HepG2 (cell line): Measurements from ENCODE around the gene KIAA1191. TPM values are rescaled to one million over a fixed set of nuclear protein-coding genes. Genes with fewer than 3 reads are reported as not detected.

Source experiments
- AHR ChIP-seq: IDR thresholded peaks from 2 replicates; pipeline ENCODE4 v1.6.1; 2018; ENCODE audit warnings: missing genetic modification reagents, missing compliant biosample characterization
- AKAP8 ChIP-seq: sonication (generic); formaldehyde crosslinking; IDR thresholded peaks from 2 replicates; pipeline ENCODE4 v1.5.1; 2020; ENCODE audit warnings: mild to moderate bottlenecking, missing genetic modification reagents
- ASH2L ChIP-seq: fragments of 300-600, 200-600 bp; sonication (generic); IDR thresholded peaks from 2 replicates; pipeline ENCODE4 v1.7.0; 2017; ENCODE audit warnings: low read depth, mild to moderate bottlenecking, moderate library complexity, mixed read lengths, low read length; ENCODE audit not compliant: insufficient read length
- FOXK2 ChIP-seq: fragments of 450-650 bp; IDR thresholded peaks from 2 replicates; pipeline ENCODE4 v1.6.1; 2016
- GATAD2A ChIP-seq: IDR thresholded peaks from 2 replicates; pipeline ENCODE4 v1.6.1; 2016
- HOXA9 ChIP-seq: sonication (generic); formaldehyde crosslinking; IDR thresholded peaks from 2 replicates; pipeline ENCODE4 v1.8.1; 2022; ENCODE audit warnings: missing genetic modification reagents, mild to moderate bottlenecking, moderate library complexity, borderline replicate concordance
- KLF13 ChIP-seq: sonication (generic); formaldehyde crosslinking; IDR thresholded peaks from 2 replicates; pipeline ENCODE4 v1.4.0; 2020; ENCODE audit warnings: mild to moderate bottlenecking, missing genetic modification reagents
- MIXL1 ChIP-seq: IDR thresholded peaks from 2 replicates; pipeline ENCODE4 v1.6.1; 2016
- NFYB ChIP-seq: sonication (generic); formaldehyde crosslinking; IDR thresholded peaks from 2 replicates; pipeline ENCODE4 v1.4.0; 2020; ENCODE audit warnings: missing genetic modification reagents
- RXRB ChIP-seq: IDR thresholded peaks from 2 replicates; pipeline ENCODE4 v1.6.1; 2016; ENCODE audit warnings: borderline replicate concordance, missing genetic modification reagents, missing compliant biosample characterization
- SIN3B ChIP-seq: fragments of 150-350 bp; IDR thresholded peaks from 2 replicates; pipeline ENCODE4 v1.6.1; 2014; ENCODE audit warnings: low read length
- TAF15 ChIP-seq: fragments of 200-400 bp; formaldehyde crosslinking; IDR thresholded peaks from one replicate; pipeline ENCODE4 v1.6.1; 2018; ENCODE audit warnings: mild to moderate bottlenecking, low read depth, low read length; ENCODE audit not compliant: poor library complexity, severe bottlenecking
- TCF7 ChIP-seq: sonication (generic); IDR thresholded peaks from 2 replicates; pipeline ENCODE4 v1.6.1; 2016; ENCODE audit warnings: antibody characterized with exemption, low read depth
- ZC3H13 ChIP-seq: sonication (generic); formaldehyde crosslinking; IDR thresholded peaks from 2 replicates; pipeline ENCODE4 v1.8.1; 2023; ENCODE audit warnings: mild to moderate bottlenecking, missing genetic modification reagents, moderate library complexity
- ZKSCAN5 ChIP-seq: sonication (generic); formaldehyde crosslinking; IDR thresholded peaks from 2 replicates; pipeline ENCODE4 v1.5.1; 2020; ENCODE audit warnings: mild to moderate bottlenecking, missing genetic modification reagents
- ZNF713 ChIP-seq: sonication (generic); formaldehyde crosslinking; IDR thresholded peaks from 2 replicates; pipeline ENCODE4 v1.4.0; 2020; ENCODE audit warnings: mild to moderate bottlenecking, missing genetic modification reagents
- ZNF780A ChIP-seq: sonication (generic); formaldehyde crosslinking; IDR thresholded peaks from 2 replicates; pipeline ENCODE4 v1.8.0; 2022; ENCODE audit warnings: mild to moderate bottlenecking, missing genetic modification reagents, moderate library complexity
- polyA plus RNA-seq, 8 experiments: library from polyadenylated mRNA; depleted of rRNA in 3 of 8; stranded (reverse) in 7 of 8; unstranded in 1 of 8; fragments of >200 nt; fragmentation: Illumina TruSeq in 4 of 8; extraction: Trizol in 4 of 8; gene quantifications; 2 replicates each; pipeline versions ENCODE4 v1.2.1 to v1.2.3, GENCODE V29; 2011 to 2016; ENCODE audit warnings: low read depth in 4 of 8, missing spikeins in 1 of 8, mixed read lengths in 1 of 8; ENCODE audit not compliant: insufficient read depth in 1 of 8
- total RNA-seq, 5 experiments: library from RNA; depleted of rRNA; stranded (reverse); fragments of >200 nt; fragmentation: Illumina TruSeq; extraction: Trizol; gene quantifications; 2 replicates each; pipeline ENCODE4 v1.2.3, GENCODE V29; 2016; ENCODE audit warnings: low read depth in 1 of 5
- TF ChIP-seq, protein P1 (sequence below): sonication (generic); formaldehyde crosslinking; IDR thresholded peaks from 2 replicates; pipeline ENCODE4 v1.5.0; 2020; ENCODE audit warnings: mild to moderate bottlenecking, low read depth, missing genetic modification reagents, borderline replicate concordance
- TF ChIP-seq, protein P2 (sequence below): sonication (generic); formaldehyde crosslinking; IDR thresholded peaks from 2 replicates; pipeline ENCODE4 v1.4.0; 2020; ENCODE audit warnings: missing genetic modification reagents
- TF ChIP-seq, protein P3 (sequence below): sonication (generic); formaldehyde crosslinking; IDR thresholded peaks from 2 replicates; pipeline ENCODE4 v1.4.0; 2020; ENCODE audit warnings: missing genetic modification reagents; ENCODE audit errors: not compliant biosample characterization
- TF ChIP-seq, protein P4 (sequence below): sonication (generic); formaldehyde crosslinking; IDR thresholded peaks from 2 replicates; pipeline ENCODE4 v1.5.0; 2020; ENCODE audit warnings: missing genetic modification reagents
- TF ChIP-seq, protein P5 (sequence below): sonication (generic); formaldehyde crosslinking; IDR thresholded peaks from 2 replicates; pipeline ENCODE4 v1.8.0; 2022; ENCODE audit warnings: mild to moderate bottlenecking, missing genetic modification reagents, moderate library complexity
- TF ChIP-seq, protein P6 (sequence below): sonication (generic); formaldehyde crosslinking; IDR thresholded peaks from 2 replicates; pipeline ENCODE4 v1.4.0; 2020; ENCODE audit warnings: missing genetic modification reagents

Gene KIAA1191
- total and polyA plus RNA-seq, 2 of the 13 experiments (the other 11 are each of a cell fraction or from before 2014, with no cell fraction given), result 63.6 to 103 TPM

DNA sequence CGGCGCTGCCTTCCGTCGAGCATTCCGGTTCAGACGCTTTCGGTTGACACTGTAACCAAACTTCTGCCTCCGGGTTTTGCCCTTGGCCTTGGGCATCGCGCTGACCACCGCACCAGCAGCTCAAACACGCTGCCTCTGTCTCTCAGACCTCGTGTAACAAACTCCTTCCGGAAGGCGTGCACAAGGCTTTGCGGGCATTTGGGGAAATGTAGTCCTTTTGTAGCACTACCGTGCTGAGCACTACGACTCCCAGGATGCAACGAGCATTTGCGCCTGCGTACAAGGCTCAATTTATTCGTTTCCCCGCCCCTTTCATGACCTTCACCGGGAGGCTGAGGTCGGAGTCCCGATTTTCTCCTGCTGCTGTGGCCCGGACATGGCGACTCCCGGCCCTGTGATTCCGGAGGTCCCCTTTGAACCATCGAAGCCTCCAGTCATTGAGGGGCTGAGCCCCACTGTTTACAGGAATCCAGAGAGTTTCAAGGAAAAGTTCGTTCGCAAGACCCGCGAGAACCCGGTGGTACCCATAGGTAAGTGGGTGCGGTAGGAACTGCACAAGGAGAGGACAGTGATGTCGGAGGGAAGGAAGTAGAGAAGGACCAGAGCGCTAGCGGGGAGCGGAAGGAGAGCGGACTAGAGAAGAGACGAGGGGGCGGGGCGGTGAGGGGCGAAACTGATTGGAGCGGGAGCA, 27.0 kb upstream of the KIAA1191 start, which contains the start of the genes HIGD2A and NOP16 (continued):
- TF ChIP-seq GATAD2A (CRISPR knock-in tag), result 0 out of 2 replicates have a peak, but pooled peaks have one; percentile 20
- TF ChIP-seq AHR, result no peak; the same call in 1 of the 2 replicates
- peak; percentile 76; the same call in 1 of the 2 replicates for TF ChIP-seq SIN3B
- TF ChIP-seq ZNF780A (CRISPR knock-in tag), result 0 out of 2 replicates have a peak, but pooled peaks have one; percentile 65
- TF ChIP-seq TAF15, result no peak
- TF ChIP-seq, protein P1, sequence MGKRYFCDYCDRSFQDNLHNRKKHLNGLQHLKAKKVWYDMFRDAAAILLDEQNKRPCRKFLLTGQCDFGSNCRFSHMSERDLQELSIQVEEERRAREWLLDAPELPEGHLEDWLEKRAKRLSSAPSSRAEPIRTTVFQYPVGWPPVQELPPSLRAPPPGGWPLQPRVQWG (CRISPR knock-in tag), result no peak
- no peak for TF ChIP-seq TCF7
- peak; percentile 59 for TF ChIP-seq RXRB (CRISPR knock-in tag)
- no peak for TF ChIP-seq KLF13
- TF ChIP-seq, protein P2, sequence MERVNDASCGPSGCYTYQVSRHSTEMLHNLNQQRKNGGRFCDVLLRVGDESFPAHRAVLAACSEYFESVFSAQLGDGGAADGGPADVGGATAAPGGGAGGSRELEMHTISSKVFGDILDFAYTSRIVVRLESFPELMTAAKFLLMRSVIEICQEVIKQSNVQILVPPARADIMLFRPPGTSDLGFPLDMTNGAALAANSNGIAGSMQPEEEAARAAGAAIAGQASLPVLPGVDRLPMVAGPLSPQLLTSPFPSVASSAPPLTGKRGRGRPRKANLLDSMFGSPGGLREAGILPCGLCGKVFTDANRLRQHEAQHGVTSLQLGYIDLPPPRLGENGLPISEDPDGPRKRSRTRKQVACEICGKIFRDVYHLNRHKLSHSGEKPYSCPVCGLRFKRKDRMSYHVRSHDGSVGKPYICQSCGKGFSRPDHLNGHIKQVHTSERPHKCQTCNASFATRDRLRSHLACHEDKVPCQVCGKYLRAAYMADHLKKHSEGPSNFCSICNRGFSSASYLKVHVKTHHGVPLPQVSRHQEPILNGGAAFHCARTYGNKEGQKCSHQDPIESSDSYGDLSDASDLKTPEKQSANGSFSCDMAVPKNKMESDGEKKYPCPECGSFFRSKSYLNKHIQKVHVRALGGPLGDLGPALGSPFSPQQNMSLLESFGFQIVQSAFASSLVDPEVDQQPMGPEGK (CRISPR knock-in tag), result peak; percentile 27; the same call in 1 of the 2 replicates
- TF ChIP-seq FOXK2, result peak; percentile 11; the same call in 1 of the 2 replicates
- TF ChIP-seq, protein P3, sequence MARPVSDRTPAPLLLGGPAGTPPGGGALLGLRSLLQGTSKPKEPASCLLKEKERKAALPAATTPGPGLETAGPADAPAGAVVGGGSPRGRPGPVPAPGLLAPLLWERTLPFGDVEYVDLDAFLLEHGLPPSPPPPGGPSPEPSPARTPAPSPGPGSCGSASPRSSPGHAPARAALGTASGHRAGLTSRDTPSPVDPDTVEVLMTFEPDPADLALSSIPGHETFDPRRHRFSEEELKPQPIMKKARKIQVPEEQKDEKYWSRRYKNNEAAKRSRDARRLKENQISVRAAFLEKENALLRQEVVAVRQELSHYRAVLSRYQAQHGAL (CRISPR knock-in tag), result no peak
- TF ChIP-seq, protein P4, sequence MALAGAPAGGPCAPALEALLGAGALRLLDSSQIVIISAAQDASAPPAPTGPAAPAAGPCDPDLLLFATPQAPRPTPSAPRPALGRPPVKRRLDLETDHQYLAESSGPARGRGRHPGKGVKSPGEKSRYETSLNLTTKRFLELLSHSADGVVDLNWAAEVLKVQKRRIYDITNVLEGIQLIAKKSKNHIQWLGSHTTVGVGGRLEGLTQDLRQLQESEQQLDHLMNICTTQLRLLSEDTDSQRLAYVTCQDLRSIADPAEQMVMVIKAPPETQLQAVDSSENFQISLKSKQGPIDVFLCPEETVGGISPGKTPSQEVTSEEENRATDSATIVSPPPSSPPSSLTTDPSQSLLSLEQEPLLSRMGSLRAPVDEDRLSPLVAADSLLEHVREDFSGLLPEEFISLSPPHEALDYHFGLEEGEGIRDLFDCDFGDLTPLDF (CRISPR knock-in tag), result no peak
- no peak for TF ChIP-seq ZKSCAN5 (CRISPR knock-in tag)
- TF ChIP-seq ZNF713 (CRISPR knock-in tag), result no peak
- TF ChIP-seq, protein P5, sequence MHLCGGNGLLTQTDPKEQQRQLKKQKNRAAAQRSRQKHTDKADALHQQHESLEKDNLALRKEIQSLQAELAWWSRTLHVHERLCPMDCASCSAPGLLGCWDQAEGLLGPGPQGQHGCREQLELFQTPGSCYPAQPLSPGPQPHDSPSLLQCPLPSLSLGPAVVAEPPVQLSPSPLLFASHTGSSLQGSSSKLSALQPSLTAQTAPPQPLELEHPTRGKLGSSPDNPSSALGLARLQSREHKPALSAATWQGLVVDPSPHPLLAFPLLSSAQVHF (CRISPR knock-in tag), result no peak
- no peak; the same call in 1 of the 2 replicates for TF ChIP-seq MIXL1 (CRISPR knock-in tag)
- TF ChIP-seq HOXA9 (CRISPR knock-in tag), result peak; percentile 90; the same call in 1 of the 2 replicates
- TF ChIP-seq NFYB (CRISPR knock-in tag), result no peak
- 0 out of 2 replicates have a peak, but pooled peaks have one; percentile 3 for TF ChIP-seq ZC3H13 (CRISPR knock-in tag)
- TF ChIP-seq AKAP8, result peak; percentile 36; the same call in 1 of the 2 replicates
- TF ChIP-seq ASH2L, result peak; percentile 98
- TF ChIP-seq, protein P6, sequence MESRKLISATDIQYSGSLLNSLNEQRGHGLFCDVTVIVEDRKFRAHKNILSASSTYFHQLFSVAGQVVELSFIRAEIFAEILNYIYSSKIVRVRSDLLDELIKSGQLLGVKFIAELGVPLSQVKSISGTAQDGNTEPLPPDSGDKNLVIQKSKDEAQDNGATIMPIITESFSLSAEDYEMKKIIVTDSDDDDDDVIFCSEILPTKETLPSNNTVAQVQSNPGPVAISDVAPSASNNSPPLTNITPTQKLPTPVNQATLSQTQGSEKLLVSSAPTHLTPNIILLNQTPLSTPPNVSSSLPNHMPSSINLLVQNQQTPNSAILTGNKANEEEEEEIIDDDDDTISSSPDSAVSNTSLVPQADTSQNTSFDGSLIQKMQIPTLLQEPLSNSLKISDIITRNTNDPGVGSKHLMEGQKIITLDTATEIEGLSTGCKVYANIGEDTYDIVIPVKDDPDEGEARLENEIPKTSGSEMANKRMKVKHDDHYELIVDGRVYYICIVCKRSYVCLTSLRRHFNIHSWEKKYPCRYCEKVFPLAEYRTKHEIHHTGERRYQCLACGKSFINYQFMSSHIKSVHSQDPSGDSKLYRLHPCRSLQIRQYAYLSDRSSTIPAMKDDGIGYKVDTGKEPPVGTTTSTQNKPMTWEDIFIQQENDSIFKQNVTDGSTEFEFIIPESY (CRISPR knock-in tag), result peak; percentile 26; the same call in 1 of the 2 replicates
